ENCODE measurements around the gene PBXIP1. TPM values are rescaled to one million over a fixed set of nuclear protein-coding genes. Genes with fewer than 3 reads are reported as not detected.

The PBXIP1 gene
- total and polyA plus RNA-seq, 2 of the 13 experiments (the other 11 are each of a cell fraction or from before 2014, with no cell fraction given), result 16.3 to 31.9 TPM

DNA sequence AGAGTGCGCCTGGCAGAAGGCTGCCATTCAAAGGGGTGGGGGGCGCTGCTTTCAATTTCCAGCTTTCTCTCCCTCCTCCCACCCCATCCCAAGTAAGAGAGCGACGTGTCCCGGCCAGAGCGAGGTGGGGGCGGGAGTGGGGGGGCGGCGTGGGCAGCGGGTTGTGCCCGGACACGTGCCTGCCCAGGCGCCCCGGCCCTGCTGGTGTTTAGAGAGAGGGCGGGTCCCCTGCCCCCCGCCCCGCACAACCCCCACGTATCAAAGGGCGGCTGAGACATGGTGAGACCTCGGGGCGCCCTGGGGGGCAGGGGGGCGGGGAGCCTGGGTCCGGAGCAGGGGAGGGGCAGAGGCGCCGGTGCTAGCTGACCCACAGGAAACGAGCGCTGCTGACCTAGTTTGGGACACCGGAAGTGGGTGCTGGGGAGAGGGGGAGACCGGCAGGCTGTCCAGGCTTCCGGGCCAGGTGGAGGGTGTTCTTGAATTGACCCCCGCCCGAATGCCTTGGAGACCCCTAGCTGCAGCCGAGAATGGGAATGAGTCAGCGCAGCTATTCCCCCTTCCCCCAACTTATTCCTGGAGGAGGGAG, 48.0 kb upstream of the PBXIP1 start (continued):
- peak in 1 of 2 experiments; percentile 10; a peak in 1 of 4 replicates for TF ChIP-seq NR2F1 (CRISPR knock-in tag; IDR thresholded peaks at IDR 0.05)
- TF ChIP-seq ZNF749 (CRISPR knock-in tag; IDR thresholded peaks at IDR 0.05; ENCODE audit: borderline replicate concordance), result no peak
- TF ChIP-seq ZMYM4 (CRISPR knock-in tag; IDR thresholded peaks at IDR 0.05), result no peak
- peak; percentile 62; the same call in 1 of the 2 replicates for TF ChIP-seq AKAP8 (CRISPR knock-in tag; IDR thresholded peaks at IDR 0.05)
- peak; percentile 21; the same call in 1 of the 2 replicates for TF ChIP-seq RARA (CRISPR knock-in tag; IDR thresholded peaks at IDR 0.05)
- TF ChIP-seq GLI4 (CRISPR knock-in tag; IDR thresholded peaks at IDR 0.05; ENCODE audit: borderline replicate concordance), result no peak
- 0 out of 2 replicates have a peak, but pooled peaks have one; percentile 20 for TF ChIP-seq CBFB (CRISPR knock-in tag; IDR thresholded peaks at IDR 0.05)
- TF ChIP-seq ZNF558 (CRISPR knock-in tag; IDR thresholded peaks at IDR 0.05; ENCODE audit: borderline replicate concordance), result 0 out of 2 replicates have a peak, but pooled peaks have one; percentile 27
- no peak for TF ChIP-seq ZNF619 (CRISPR knock-in tag; IDR thresholded peaks at IDR 0.05)
- no peak for TF ChIP-seq ZNF264 (CRISPR knock-in tag; IDR thresholded peaks at IDR 0.05)
- TF ChIP-seq, protein P1, sequence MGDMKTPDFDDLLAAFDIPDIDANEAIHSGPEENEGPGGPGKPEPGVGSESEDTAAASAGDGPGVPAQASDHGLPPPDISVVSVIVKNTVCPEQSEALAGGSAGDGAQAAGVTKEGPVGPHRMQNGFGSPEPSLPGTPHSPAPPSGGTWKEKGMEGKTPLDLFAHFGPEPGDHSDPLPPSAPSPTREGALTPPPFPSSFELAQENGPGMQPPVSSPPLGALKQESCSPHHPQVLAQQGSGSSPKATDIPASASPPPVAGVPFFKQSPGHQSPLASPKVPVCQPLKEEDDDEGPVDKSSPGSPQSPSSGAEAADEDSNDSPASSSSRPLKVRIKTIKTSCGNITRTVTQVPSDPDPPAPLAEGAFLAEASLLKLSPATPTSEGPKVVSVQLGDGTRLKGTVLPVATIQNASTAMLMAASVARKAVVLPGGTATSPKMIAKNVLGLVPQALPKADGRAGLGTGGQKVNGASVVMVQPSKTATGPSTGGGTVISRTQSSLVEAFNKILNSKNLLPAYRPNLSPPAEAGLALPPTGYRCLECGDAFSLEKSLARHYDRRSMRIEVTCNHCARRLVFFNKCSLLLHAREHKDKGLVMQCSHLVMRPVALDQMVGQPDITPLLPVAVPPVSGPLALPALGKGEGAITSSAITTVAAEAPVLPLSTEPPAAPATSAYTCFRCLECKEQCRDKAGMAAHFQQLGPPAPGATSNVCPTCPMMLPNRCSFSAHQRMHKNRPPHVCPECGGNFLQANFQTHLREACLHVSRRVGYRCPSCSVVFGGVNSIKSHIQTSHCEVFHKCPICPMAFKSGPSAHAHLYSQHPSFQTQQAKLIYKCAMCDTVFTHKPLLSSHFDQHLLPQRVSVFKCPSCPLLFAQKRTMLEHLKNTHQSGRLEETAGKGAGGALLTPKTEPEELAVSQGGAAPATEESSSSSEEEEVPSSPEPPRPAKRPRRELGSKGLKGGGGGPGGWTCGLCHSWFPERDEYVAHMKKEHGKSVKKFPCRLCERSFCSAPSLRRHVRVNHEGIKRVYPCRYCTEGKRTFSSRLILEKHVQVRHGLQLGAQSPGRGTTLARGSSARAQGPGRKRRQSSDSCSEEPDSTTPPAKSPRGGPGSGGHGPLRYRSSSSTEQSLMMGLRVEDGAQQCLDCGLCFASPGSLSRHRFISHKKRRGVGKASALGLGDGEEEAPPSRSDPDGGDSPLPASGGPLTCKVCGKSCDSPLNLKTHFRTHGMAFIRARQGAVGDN (CRISPR knock-in tag; IDR thresholded peaks at IDR 0.05), result peak; percentile 77
- 0 out of 2 replicates have a peak, but pooled peaks have one; percentile 26 for TF ChIP-seq ZNF788 (CRISPR knock-in tag; IDR thresholded peaks at IDR 0.05; ENCODE audit: borderline replicate concordance)
- peak; percentile 48; the same call in 1 of the 2 replicates for TF ChIP-seq TBX2 (CRISPR knock-in tag; IDR thresholded peaks at IDR 0.05; ENCODE audit: borderline replicate concordance)
- TF ChIP-seq ZNF569 (CRISPR knock-in tag; IDR thresholded peaks at IDR 0.05; ENCODE audit: borderline replicate concordance), result no peak
- TF ChIP-seq HDAC2 (CRISPR knock-in tag; IDR thresholded peaks at IDR 0.05), result peak; percentile 17; the same call in 1 of the 2 replicates
- no peak for TF ChIP-seq ASH2L (IDR thresholded peaks at IDR 0.05; ENCODE audit: insufficient read length, low read depth, low read length)
- no peak for TF ChIP-seq KLF13 (CRISPR knock-in tag; IDR thresholded peaks at IDR 0.05)
- no peak for TF ChIP-seq HNRNPLL (IDR thresholded peaks at IDR 0.05; ENCODE audit: low read depth, low read length, poor library complexity, severe bottlenecking)
- no peak; the same call in 1 of the 2 replicates for TF ChIP-seq KDM2A (CRISPR knock-in tag; IDR thresholded peaks at IDR 0.05; ENCODE audit: borderline replicate concordance, low read depth)
- no peak for TF ChIP-seq ZBTB21 (CRISPR knock-in tag; IDR thresholded peaks at IDR 0.05)
- TF ChIP-seq, protein P2, sequence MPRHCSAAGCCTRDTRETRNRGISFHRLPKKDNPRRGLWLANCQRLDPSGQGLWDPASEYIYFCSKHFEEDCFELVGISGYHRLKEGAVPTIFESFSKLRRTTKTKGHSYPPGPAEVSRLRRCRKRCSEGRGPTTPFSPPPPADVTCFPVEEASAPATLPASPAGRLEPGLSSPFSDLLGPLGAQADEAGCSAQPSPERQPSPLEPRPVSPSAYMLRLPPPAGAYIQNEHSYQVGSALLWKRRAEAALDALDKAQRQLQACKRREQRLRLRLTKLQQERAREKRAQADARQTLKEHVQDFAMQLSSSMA (CRISPR knock-in tag; IDR thresholded peaks at IDR 0.05), result no peak
- TF ChIP-seq PITX1 (CRISPR knock-in tag; IDR thresholded peaks at IDR 0.05), result peak; percentile 40; the same call in 1 of the 2 replicates
